IMR-90 (cell line): ENCODE measurements around the gene STIM1.

ENCODE experiments used
- BHLHE40 ChIP-seq: fragments of 150-350 bp; IDR thresholded peaks from 2 replicates; pipeline ENCODE4 v1.6.1; 2016; ENCODE audit warnings: mild to moderate bottlenecking, low read depth, low read length
- CEBPB ChIP-seq: IDR thresholded peaks from 2 replicates; pipeline ENCODE4 v1.6.1; 2012; ENCODE audit warnings: low read depth, low read length, improper control_type of control experiment
- CTCF ChIP-seq: conservative IDR thresholded peaks from 2 replicates; pipeline ENCODE4 v1.5.1; 2012; ENCODE audit warnings: mild to moderate bottlenecking, low read depth, low read length, improper control_type of control experiment
- POLR2A ChIP-seq: IDR thresholded peaks from 2 replicates; pipeline ENCODE4 v1.6.1; 2012; ENCODE audit warnings: mild to moderate bottlenecking, low read depth, low read length
- RFX5 ChIP-seq: IDR thresholded peaks from 2 replicates; pipeline ENCODE4 v1.8.0; 2012; ENCODE audit warnings: low read depth, mild to moderate bottlenecking, low read length, moderate library complexity

- TF ChIP-seq RFX5 (no peak), CTCF (no peak), BHLHE40 (no peak), POLR2A (no peak), CEBPB (no peak)
Observed at GRCh38 chr11:4040461-4040860, 185.0 kb downstream of the STIM1 start.
